ENCODE data around the gene LACTBL1. TPM values are rescaled to one million over a fixed set of nuclear protein-coding genes. Genes with fewer than 3 reads are reported as not detected.

The LACTBL1 gene
- total and polyA plus RNA-seq, 2 of the 4 experiments (the other 2 are of a cell fraction), result not detected

DNA sequence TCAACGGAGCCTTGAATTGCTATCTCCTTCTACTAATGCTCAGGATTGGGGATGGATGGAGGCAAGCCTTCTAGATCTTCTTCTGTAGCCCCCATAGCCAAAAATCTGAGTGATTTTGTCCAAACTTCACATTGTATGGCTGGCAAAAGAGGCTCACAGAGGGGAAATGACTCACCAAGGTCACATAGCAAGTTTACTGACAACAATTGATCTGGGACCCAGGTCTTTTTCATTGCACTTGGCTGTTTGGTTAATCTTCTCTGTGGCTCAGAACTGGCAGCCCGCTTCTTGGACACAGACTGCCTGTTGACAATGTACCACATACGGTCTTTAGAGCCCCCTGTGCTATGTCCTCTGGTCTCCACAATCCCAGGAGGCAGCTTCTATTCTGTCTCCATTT is 3.0 kb upstream of the LACTBL1 start:
- H3K18ac ChIP-seq (ENCODE audit: low read depth, low read length), result no peak overlapping the region
- dilution Hi-C loops (cut with HindIII; ENCODE audit: low sequenced_read_pairs, unreplicated experiment), result no loop called here
- no peaks in the 10 kb centered on the region; the same call in 1 of the 2 replicates for H3K4me1 ChIP-seq (ENCODE audit: control insufficient read depth, insufficient read depth, low read length)
- ATAC-seq (ENCODE audit: low read depth), result no peak
- no peaks in the 10 kb centered on the region for H3K36me3 ChIP-seq (ENCODE audit: control insufficient read depth, insufficient read depth, low read length)
- peak overlapping the region; percentile 20 for H2AK9ac ChIP-seq (replicated peaks; ENCODE audit: low read depth, low read length, poor library complexity)
- H2AK5ac ChIP-seq (ENCODE audit: low read depth, low read length), result 0 out of 2 replicates have a peak overlapping the region, but pooled peaks have one; percentile 5
- BruUV-seq (replicated peaks), result no TSS peak
- H3K4me2 ChIP-seq (ENCODE audit: low read depth, low read length), result no peak overlapping the region
- in situ Hi-C loops (cut with MboI; ENCODE audit: low sequenced_read_pairs), result loop anchor here (5.0 to 25.0 kb wide), 4 partner anchors 212 to 662 kb away; partner anchors contain the start of gene E2F2
- CTCF ChIA-PET, result interaction anchor here (0.5 to 1.4 kb wide), 2 partner anchors 209 to 383 kb away, joined by 3 to 5 read pairs; no protein-coding TSS in a partner anchor
- no peak overlapping the region for H2BK120ac ChIP-seq (ENCODE audit: low read depth, low read length)
- H3K23ac ChIP-seq (ENCODE audit: low read depth, low read length), result no peak overlapping the region
- H3K4me3 ChIP-seq (ENCODE audit: insufficient read depth, low read depth, low read length), result no peak overlapping the region
- H3K79me1 ChIP-seq (ENCODE audit: low read depth in 1 of 2, low read length in 2 of 2), result no peaks in the 10 kb centered on the region
- no peak overlapping the region for H4K8ac ChIP-seq (ENCODE audit: low read depth in 2 of 2, low read length in 2 of 2)
- no peak overlapping the region for H3K9ac ChIP-seq (ENCODE audit: low read depth, low read length)
- DNase-seq, result peak; percentile 13
- H3K56ac ChIP-seq (ENCODE audit: extremely low read depth, insufficient read depth, low read length), result no peak overlapping the region
- no peak overlapping the region for H4K5ac ChIP-seq (ENCODE audit: low read depth, low read length)
- H2BK15ac ChIP-seq (ENCODE audit: low read depth, low read length), result 0 out of 3 replicates have a peak overlapping the region, but pooled peaks have one; percentile 19
- peak overlapping the region; percentile 44 for H2AFZ ChIP-seq (replicated peaks; ENCODE audit: low read length, poor library complexity)
- intact Hi-C loops (cut with micrococcal nuclease), result loop anchor here (1.0 to 10.0 kb wide), 7 partner anchors 97 to 659 kb away; no protein-coding TSS in a partner anchor
- H3K4ac ChIP-seq (ENCODE audit: low read depth, low read length), result peak overlapping the region; percentile 21; the same call in 1 of the 2 replicates
- H3K27me3 ChIP-seq (ENCODE audit: control insufficient read depth, insufficient read depth, low read length), result peaks cover 34% of the 10 kb centered on the region
- TF ChIP-seq POLR2A (IDR thresholded peaks at IDR 0.05; ENCODE audit: low read depth, low read length) (no peak), RAD21 (IDR thresholded peaks at IDR 0.05; ENCODE audit: low read length) (no peak), RCOR1 (IDR thresholded peaks at IDR 0.05; ENCODE audit: insufficient replicate concordance, low read length) (no peak), MAZ (IDR thresholded peaks at IDR 0.05; ENCODE audit: borderline replicate concordance, low read depth, low read length) (no peak), CHD1 (IDR thresholded peaks at IDR 0.05; ENCODE audit: low read depth, low read length) (no peak), MAFK (IDR thresholded peaks at IDR 0.05; ENCODE audit: low read depth, low read length) (no peak), RFX5 (IDR thresholded peaks at IDR 0.05; ENCODE audit: low read depth, low read length) (no peak), MXI1 (IDR thresholded peaks at IDR 0.05; ENCODE audit: borderline replicate concordance, low read depth, low read length) (no peak), CEBPB (IDR thresholded peaks at IDR 0.05; ENCODE audit: low read depth, low read length) (no peak), FOS (IDR thresholded peaks at IDR 0.05; ENCODE audit: low read depth, low read length) (no peak)
- TF ChIP-seq, protein P1, sequence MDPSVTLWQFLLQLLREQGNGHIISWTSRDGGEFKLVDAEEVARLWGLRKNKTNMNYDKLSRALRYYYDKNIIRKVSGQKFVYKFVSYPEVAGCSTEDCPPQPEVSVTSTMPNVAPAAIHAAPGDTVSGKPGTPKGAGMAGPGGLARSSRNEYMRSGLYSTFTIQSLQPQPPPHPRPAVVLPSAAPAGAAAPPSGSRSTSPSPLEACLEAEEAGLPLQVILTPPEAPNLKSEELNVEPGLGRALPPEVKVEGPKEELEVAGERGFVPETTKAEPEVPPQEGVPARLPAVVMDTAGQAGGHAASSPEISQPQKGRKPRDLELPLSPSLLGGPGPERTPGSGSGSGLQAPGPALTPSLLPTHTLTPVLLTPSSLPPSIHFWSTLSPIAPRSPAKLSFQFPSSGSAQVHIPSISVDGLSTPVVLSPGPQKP (IDR thresholded peaks at IDR 0.05; ENCODE audit: borderline replicate concordance, low read depth, low read length), result no peak
- TF ChIP-seq, protein P2, sequence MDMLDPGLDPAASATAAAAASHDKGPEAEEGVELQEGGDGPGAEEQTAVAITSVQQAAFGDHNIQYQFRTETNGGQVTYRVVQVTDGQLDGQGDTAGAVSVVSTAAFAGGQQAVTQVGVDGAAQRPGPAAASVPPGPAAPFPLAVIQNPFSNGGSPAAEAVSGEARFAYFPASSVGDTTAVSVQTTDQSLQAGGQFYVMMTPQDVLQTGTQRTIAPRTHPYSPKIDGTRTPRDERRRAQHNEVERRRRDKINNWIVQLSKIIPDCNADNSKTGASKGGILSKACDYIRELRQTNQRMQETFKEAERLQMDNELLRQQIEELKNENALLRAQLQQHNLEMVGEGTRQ (IDR thresholded peaks at IDR 0.05; ENCODE audit: low read depth, low read length), result no peak
- TF ChIP-seq, protein P3, sequence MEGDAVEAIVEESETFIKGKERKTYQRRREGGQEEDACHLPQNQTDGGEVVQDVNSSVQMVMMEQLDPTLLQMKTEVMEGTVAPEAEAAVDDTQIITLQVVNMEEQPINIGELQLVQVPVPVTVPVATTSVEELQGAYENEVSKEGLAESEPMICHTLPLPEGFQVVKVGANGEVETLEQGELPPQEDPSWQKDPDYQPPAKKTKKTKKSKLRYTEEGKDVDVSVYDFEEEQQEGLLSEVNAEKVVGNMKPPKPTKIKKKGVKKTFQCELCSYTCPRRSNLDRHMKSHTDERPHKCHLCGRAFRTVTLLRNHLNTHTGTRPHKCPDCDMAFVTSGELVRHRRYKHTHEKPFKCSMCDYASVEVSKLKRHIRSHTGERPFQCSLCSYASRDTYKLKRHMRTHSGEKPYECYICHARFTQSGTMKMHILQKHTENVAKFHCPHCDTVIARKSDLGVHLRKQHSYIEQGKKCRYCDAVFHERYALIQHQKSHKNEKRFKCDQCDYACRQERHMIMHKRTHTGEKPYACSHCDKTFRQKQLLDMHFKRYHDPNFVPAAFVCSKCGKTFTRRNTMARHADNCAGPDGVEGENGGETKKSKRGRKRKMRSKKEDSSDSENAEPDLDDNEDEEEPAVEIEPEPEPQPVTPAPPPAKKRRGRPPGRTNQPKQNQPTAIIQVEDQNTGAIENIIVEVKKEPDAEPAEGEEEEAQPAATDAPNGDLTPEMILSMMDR (conservative IDR thresholded peaks at IDR 0.05; ENCODE audit: low read depth, low read length), result no peak
- H3K14ac ChIP-seq (replicated peaks; ENCODE audit: low read depth, low read length), result no peak overlapping the region
- WGBS, 2 experiments (ENCODE audit: extremely low coverage in 2 of 2, insufficient read length in 1 of 2), result 94% methylated on average over 2 of the region's 3 CpGs; no CpG with 5 or more reads in 1 of the 2 experiments
- H2BK20ac ChIP-seq (ENCODE audit: low read depth, low read length), result no peak overlapping the region
- no peak overlapping the region for H2BK5ac ChIP-seq (ENCODE audit: low read depth, low read length, poor library complexity, severe bottlenecking)
- H4K20me1 ChIP-seq (ENCODE audit: insufficient read depth, low read length), result no peaks in the 10 kb centered on the region
- no peak overlapping the region for H4K91ac ChIP-seq (ENCODE audit: insufficient read depth, low read depth, low read length)
- no peaks in the 10 kb centered on the region for H3K9me3 ChIP-seq (ENCODE audit: control insufficient read depth, insufficient read depth, low read length)
- POLR2A ChIA-PET (ENCODE audit: unreplicated experiment), result no interaction called here
- no peak overlapping the region for H3K27ac ChIP-seq (ENCODE audit: insufficient read depth, low read length)
- H3K9me1 ChIP-seq (ENCODE audit: insufficient read depth, low read length), result peaks cover 6% of the 10 kb centered on the region; the same call in 1 of the 2 replicates
